Measurements from ENCODE around the gene HMCN1. TPM values are rescaled to one million over a fixed set of nuclear protein-coding genes. Genes with fewer than 3 reads are reported as not detected.

Gene HMCN1
- total and polyA plus RNA-seq, 4 donors, result 3.2 to 149 (median 15.4) TPM

GRCh38 chr1:185787238-185787637 lies 53.0 kb downstream of the HMCN1 start:
- WGBS, 2 donors, result 85 to 93% methylated on average over 2 of the region's 2 CpGs
- Histone ChIP-seq H3K27me3 (ENCODE audit: control insufficient read depth in 3 of 3, insufficient read depth in 3 of 3, low read length in 2 of 3) (no peaks in the 10 kb centered on the region), H3K4me3 (no peak overlapping the region), H3K9me3 (ENCODE audit: control insufficient read depth in 4 of 4, insufficient read depth in 3 of 4, low read length in 3 of 4) (peaks cover 0 to 2% (median 0%) of the 10 kb centered on the region in 4 donors), H3K9ac (ENCODE audit: insufficient read depth in 1 of 2, low read length in 2 of 2) (no peak overlapping the region), H3K27ac (ENCODE audit: low read depth in 1 of 2, low read length in 1 of 2) (no peak overlapping the region), H3K4me1 (ENCODE audit: control insufficient read depth in 5 of 5, insufficient read depth in 5 of 5, low read length in 5 of 5) (peaks cover 0 to 6% (median 2%) of the 10 kb centered on the region in 5 donors), H3K36me3 (ENCODE audit: control insufficient read depth in 4 of 4, insufficient read depth in 4 of 4, low read length in 4 of 4) (no peaks in the 10 kb centered on the region)
- ATAC-seq (ENCODE audit: insufficient read depth, low FRiP score), result no peak
- no peak for TF ChIP-seq CTCF (IDR thresholded peaks at IDR 0.05; ENCODE audit: control extremely low read depth, extremely low read depth)
- DNase-seq, result no peak

- DNase-seq, result no peak
- no peak for ATAC-seq (ENCODE audit: insufficient read depth, low FRiP score)
- WGBS, 2 donors, result 71 to 81% methylated on average over 3 of the region's 3 CpGs
Observed at GRCh38 chr1:185788386-185788785, 54.2 kb downstream of the HMCN1 start.

GRCh38 chr1:185789501-185790193 lies 55.5 kb downstream of the HMCN1 start:
- Histone ChIP-seq H3K27ac (ENCODE audit: low read depth in 1 of 2, low read length in 1 of 2) (no peak overlapping the region), H3K9me3 (ENCODE audit: control insufficient read depth in 4 of 4, insufficient read depth in 3 of 4, low read length in 3 of 4) (no peaks in the 10 kb centered on the region), H3K36me3 (ENCODE audit: control insufficient read depth in 4 of 4, insufficient read depth in 4 of 4, low read length in 4 of 4) (no peaks in the 10 kb centered on the region), H3K4me1 (ENCODE audit: control insufficient read depth in 5 of 5, insufficient read depth in 5 of 5, low read length in 5 of 5) (peaks cover 0 to 6% (median 2%) of the 10 kb centered on the region in 5 donors), H3K9ac (ENCODE audit: insufficient read depth in 1 of 2, low read length in 2 of 2) (no peak overlapping the region), H3K27me3 (ENCODE audit: control insufficient read depth in 3 of 3, insufficient read depth in 3 of 3, low read length in 2 of 3) (no peaks in the 10 kb centered on the region), H3K4me3 (no peak overlapping the region)
- ATAC-seq (ENCODE audit: insufficient read depth, low FRiP score), result no peak
- no peak for TF ChIP-seq CTCF (IDR thresholded peaks at IDR 0.05; ENCODE audit: control extremely low read depth, extremely low read depth)
- WGBS, 2 donors, result 74 to 81% methylated on average over 2 of the region's 2 CpGs
- DNase-seq, result no peak

More at GRCh38 chr1:185788386-185788785, 54.2 kb downstream of the HMCN1 start:
- Histone ChIP-seq H3K9ac (ENCODE audit: insufficient read depth in 1 of 2, low read length in 2 of 2) (no peak overlapping the region), H3K4me1 (ENCODE audit: control insufficient read depth in 5 of 5, insufficient read depth in 5 of 5, low read length in 5 of 5) (peaks cover 0 to 6% (median 2%) of the 10 kb centered on the region in 5 donors), H3K27me3 (ENCODE audit: control insufficient read depth in 3 of 3, insufficient read depth in 3 of 3, low read length in 2 of 3) (no peaks in the 10 kb centered on the region), H3K36me3 (ENCODE audit: control insufficient read depth in 4 of 4, insufficient read depth in 4 of 4, low read length in 4 of 4) (no peaks in the 10 kb centered on the region), H3K4me3 (no peak overlapping the region), H3K9me3 (ENCODE audit: control insufficient read depth in 4 of 4, insufficient read depth in 3 of 4, low read length in 3 of 4) (peaks cover 0 to 2% (median 0%) of the 10 kb centered on the region in 4 donors), H3K27ac (ENCODE audit: low read depth in 1 of 2, low read length in 1 of 2) (no peak overlapping the region)
- TF ChIP-seq CTCF (IDR thresholded peaks at IDR 0.05; ENCODE audit: control extremely low read depth, extremely low read depth), result no peak

Measured in lung (tissue), 12 donors.